Activated naive CD4-positive, alpha-beta T cell treated with anti-CD3 and anti-CD28 coated beads, Interleukin-2, amount 10 ng/mL, durations not matched to agents 7 days and 5 days (primary cell): ENCODE results near the gene PLEKHA8.

ENCODE experiments used
- CTCF ChIA-PET: fragments of 350-600 bp; sonication (Branson Sonifier 250); formaldehyde crosslinking; loops from one replicate; lab custom pipeline; 2021; ENCODE audit warnings: antibody characterized with exemption; lab: Charles Lee
- DNase-seq: peaks from one replicate; pipeline ENCODE4 v3.0.0-alpha.2; 2020
- H3K27ac Mint-ChIP-seq: one replicate; pipeline ENCODE4 v1.8.0; 2021; ENCODE audit warnings: mild to moderate bottlenecking, moderate library complexity, mixed read lengths
- H3K27me3 Mint-ChIP-seq: one replicate; pipeline ENCODE4 v1.8.0; 2021; ENCODE audit warnings: mild to moderate bottlenecking, mixed read lengths
- H3K36me3 Mint-ChIP-seq: one replicate; pipeline ENCODE4 v1.8.0; 2021; ENCODE audit warnings: mixed read lengths
- H3K4me1 Mint-ChIP-seq: one replicate; pipeline ENCODE4 v1.8.0; 2021; ENCODE audit warnings: mixed read lengths
- H3K4me3 Mint-ChIP-seq: one replicate; pipeline ENCODE4 v1.8.0; 2021; ENCODE audit warnings: mild to moderate bottlenecking, moderate library complexity, mixed read lengths
- H3K9me3 Mint-ChIP-seq: one replicate; pipeline ENCODE4 v1.8.0; 2021; ENCODE audit warnings: mixed read lengths

The PLEKHA8 gene

GRCh38 chr7:30028216-30028748, at the start of gene PLEKHA8:
TSS of gene PLEKHA8 (plus strand) at chr7:30028412. CDS start at chr7:30028763, 351 bp downstream.
- Mint-ChIP-seq H3K27ac (peak within 1 kb of the TSS; percentile 87), H3K4me1 (peaks cover 31% of the 10 kb centered on the region), H3K4me3 (peak within 1 kb of the TSS; percentile 90), H3K36me3 (peaks cover 1% of the 10 kb centered on the region), H3K9me3 (no peaks in the 10 kb centered on the region), H3K27me3 (peaks cover 4% of the 10 kb centered on the region)
- CTCF ChIA-PET, result interaction anchor here (1.2 to 3.2 kb wide), 2 partner anchors 33 kb away, joined by 5 to 12 read pairs; no protein-coding TSS in a partner anchor
- DNase-seq, result peak; percentile 89

- Mint-ChIP-seq H3K27me3 (peaks cover 16% of the 10 kb centered on the region), H3K4me3 (no peak overlapping the region), H3K9me3 (no peaks in the 10 kb centered on the region), H3K4me1 (no peaks in the 10 kb centered on the region), H3K36me3 (no peaks in the 10 kb centered on the region), H3K27ac (no peak overlapping the region)
- no peak for DNase-seq
- CTCF ChIA-PET, result no interaction called here
Observed at GRCh38 chr7:29980151-29980550, 48.1 kb upstream of the PLEKHA8 start.

GRCh38 chr7:29987083-29987482, 41.1 kb upstream of the PLEKHA8 start:
- Mint-ChIP-seq H3K36me3 (peaks cover 3% of the 10 kb centered on the region), H3K4me1 (peaks cover 9% of the 10 kb centered on the region), H3K4me3 (no peak overlapping the region), H3K27ac (no peak overlapping the region), H3K9me3 (no peaks in the 10 kb centered on the region), H3K27me3 (peaks cover 61% of the 10 kb centered on the region)
- CTCF ChIA-PET, result interaction anchor here (2.4 kb wide), 1 partner anchor 75 kb away, joined by 5 read pairs; no protein-coding TSS in a partner anchor
- no peak for DNase-seq

GRCh38 chr7:29987811-29988317, 40.3 kb upstream of the PLEKHA8 start:
- H3K9me3 Mint-ChIP-seq, result peaks cover 4% of the 10 kb centered on the region
- CTCF ChIA-PET, result interaction anchor here (2.4 kb wide), 1 partner anchor 74 kb away, joined by 5 read pairs; no protein-coding TSS in a partner anchor
- DNase-seq, result no peak
- no peak overlapping the region for H3K27ac Mint-ChIP-seq
- H3K4me3 Mint-ChIP-seq, result peak overlapping the region; percentile 68
- H3K4me1 Mint-ChIP-seq, result peaks cover 9% of the 10 kb centered on the region
- peaks cover 68% of the 10 kb centered on the region for H3K27me3 Mint-ChIP-seq
- peaks cover 3% of the 10 kb centered on the region for H3K36me3 Mint-ChIP-seq

- Mint-ChIP-seq H3K27me3 (peaks cover 73% of the 10 kb centered on the region), H3K4me1 (peaks cover 9% of the 10 kb centered on the region), H3K36me3 (peaks cover 3% of the 10 kb centered on the region), H3K27ac (peak overlapping the region; percentile 21), H3K9me3 (peaks cover 4% of the 10 kb centered on the region), H3K4me3 (peak overlapping the region; percentile 68)
- DNase-seq, result peak; percentile 28
- CTCF ChIA-PET, result interaction anchor here (2.4 kb wide), 1 partner anchor 73 kb away, joined by 5 read pairs; no protein-coding TSS in a partner anchor
Observed at GRCh38 chr7:29988424-29989256, 39.6 kb upstream of the PLEKHA8 start.

- peak; percentile 31 for DNase-seq
- H3K27ac Mint-ChIP-seq, result peak within 1 kb of the TSS; percentile 21
- peak within 1 kb of the TSS; percentile 68 for H3K4me3 Mint-ChIP-seq
- peaks cover 69% of the 10 kb centered on the region for H3K27me3 Mint-ChIP-seq
- CTCF ChIA-PET, result no interaction called here
- H3K36me3 Mint-ChIP-seq, result peaks cover 3% of the 10 kb centered on the region
- H3K4me1 Mint-ChIP-seq, result peaks cover 9% of the 10 kb centered on the region
- peaks cover 4% of the 10 kb centered on the region for H3K9me3 Mint-ChIP-seq
Observed at GRCh38 chr7:29989257-29989995, 38.8 kb upstream of the PLEKHA8 start, which contains the start of gene SCRN1. TSS of gene SCRN1 (minus strand) at chr7:29989801. CDS start at chr7:29969067, 20,734 bp downstream.

GRCh38 chr7:29990931-29991330, 37.3 kb upstream of the PLEKHA8 start:
- H3K4me1 Mint-ChIP-seq, result peaks cover 9% of the 10 kb centered on the region
- H3K27me3 Mint-ChIP-seq, result peaks cover 63% of the 10 kb centered on the region
- no peak overlapping the region for H3K4me3 Mint-ChIP-seq
- H3K9me3 Mint-ChIP-seq, result peaks cover 4% of the 10 kb centered on the region
- DNase-seq, result no peak
- H3K27ac Mint-ChIP-seq, result no peak overlapping the region
- peaks cover 3% of the 10 kb centered on the region for H3K36me3 Mint-ChIP-seq
- CTCF ChIA-PET, result no interaction called here

- no peak for DNase-seq
- Mint-ChIP-seq H3K9me3 (peaks cover 10% of the 10 kb centered on the region), H3K27me3 (peaks cover 68% of the 10 kb centered on the region), H3K4me1 (peaks cover 9% of the 10 kb centered on the region), H3K36me3 (peaks cover 3% of the 10 kb centered on the region), H3K4me3 (no peak overlapping the region), H3K27ac (no peak overlapping the region)
- CTCF ChIA-PET, result no interaction called here
Observed at GRCh38 chr7:29991937-29992336, 36.3 kb upstream of the PLEKHA8 start.

- Mint-ChIP-seq H3K4me1 (peaks cover 9% of the 10 kb centered on the region), H3K27me3 (peaks cover 65% of the 10 kb centered on the region)
- CTCF ChIA-PET, result no interaction called here
Observed at GRCh38 chr7:29993140-29993539, 35.1 kb upstream of the PLEKHA8 start.

GRCh38 chr7:29995652-29996051, 32.6 kb upstream of the PLEKHA8 start:
- Mint-ChIP-seq H3K4me1 (no peaks in the 10 kb centered on the region), H3K36me3 (no peaks in the 10 kb centered on the region), H3K27ac (no peak overlapping the region), H3K9me3 (peaks cover 10% of the 10 kb centered on the region), H3K27me3 (peaks cover 53% of the 10 kb centered on the region), H3K4me3 (no peak overlapping the region)
- DNase-seq, result no peak
- CTCF ChIA-PET, result interaction anchor here (0.6 kb wide), 1 partner anchor 686 kb away, joined by 4 read pairs; no protein-coding TSS in a partner anchor

More at GRCh38 chr7:29993140-29993539, 35.1 kb upstream of the PLEKHA8 start:
- Mint-ChIP-seq H3K27ac (no peak overlapping the region), H3K9me3 (peaks cover 10% of the 10 kb centered on the region), H3K36me3 (peaks cover 3% of the 10 kb centered on the region), H3K4me3 (no peak overlapping the region)
- DNase-seq, result no peak

GRCh38 chr7:29996321-29996720, 31.9 kb upstream of the PLEKHA8 start:
- no peak overlapping the region for H3K27ac Mint-ChIP-seq
- CTCF ChIA-PET, result no interaction called here
- peaks cover 50% of the 10 kb centered on the region for H3K27me3 Mint-ChIP-seq
- DNase-seq, result no peak
- H3K4me3 Mint-ChIP-seq, result no peak overlapping the region
- H3K4me1 Mint-ChIP-seq, result no peaks in the 10 kb centered on the region
- no peaks in the 10 kb centered on the region for H3K36me3 Mint-ChIP-seq
- H3K9me3 Mint-ChIP-seq, result peaks cover 10% of the 10 kb centered on the region

GRCh38 chr7:29998489-29998888, 29.7 kb upstream of the PLEKHA8 start:
- peaks cover 33% of the 10 kb centered on the region for H3K27me3 Mint-ChIP-seq
- H3K4me1 Mint-ChIP-seq, result no peaks in the 10 kb centered on the region
- no peak for DNase-seq
- no peaks in the 10 kb centered on the region for H3K36me3 Mint-ChIP-seq
- no peak overlapping the region for H3K27ac Mint-ChIP-seq
- H3K9me3 Mint-ChIP-seq, result peaks cover 6% of the 10 kb centered on the region
- no peak overlapping the region for H3K4me3 Mint-ChIP-seq
- CTCF ChIA-PET, result no interaction called here

- no peaks in the 10 kb centered on the region for H3K9me3 Mint-ChIP-seq
- H3K27ac Mint-ChIP-seq, result no peak overlapping the region
- no peaks in the 10 kb centered on the region for H3K4me1 Mint-ChIP-seq
- H3K4me3 Mint-ChIP-seq, result no peak overlapping the region
- no peaks in the 10 kb centered on the region for H3K36me3 Mint-ChIP-seq
- CTCF ChIA-PET, result interaction anchor here (0.7 kb wide), 1 partner anchor 360 kb away, joined by 3 read pairs; no protein-coding TSS in a partner anchor
- no peak for DNase-seq
- H3K27me3 Mint-ChIP-seq, result peaks cover 26% of the 10 kb centered on the region
Observed at GRCh38 chr7:30001998-30002397, 26.2 kb upstream of the PLEKHA8 start.

GRCh38 chr7:30003098-30003497, 25.1 kb upstream of the PLEKHA8 start:
- Mint-ChIP-seq H3K9me3 (no peaks in the 10 kb centered on the region), H3K27ac (no peak overlapping the region), H3K4me3 (no peak overlapping the region), H3K27me3 (peaks cover 20% of the 10 kb centered on the region), H3K4me1 (no peaks in the 10 kb centered on the region), H3K36me3 (no peaks in the 10 kb centered on the region)
- CTCF ChIA-PET, result no interaction called here
- no peak for DNase-seq
